Astrocyte (in vitro differentiated cells and primary cell): ENCODE results near the gene ARSA. TPM values are rescaled to one million over a fixed set of nuclear protein-coding genes. Genes with fewer than 3 reads are reported as not detected.
A peak's percentile ranks its signal among the peaks of the same experiment; 100 is the strongest.

Experiments
- DNase-seq: peaks from one replicate; pipeline ENCODE4 v3.0.0-alpha.2; 2010; ENCODE audit warnings: low read depth
- FAIRE-seq: peaks from 2 replicates; lab custom pipeline; 2011; peaks lifted over from hg19 to GRCh38; lab: Jason Lieb, UNC
- H2AFZ ChIP-seq: 2 replicates; pipeline ENCODE4 v1.6.0; 2012; ENCODE audit warnings: low read depth, low read length, inconsistent platforms
- H3K27ac ChIP-seq: 2 replicates; pipeline ENCODE4 v1.5.1; 2011; ENCODE audit warnings: low read depth, low read length, inconsistent platforms
- H3K27me3 ChIP-seq: 2 replicates; pipeline ENCODE4 v1.6.0; 2011; ENCODE audit warnings: low read length, inconsistent platforms; ENCODE audit not compliant: insufficient read depth
- H3K36me3 ChIP-seq: 2 replicates; pipeline ENCODE4 v1.5.1; 2011; ENCODE audit warnings: low read length, inconsistent platforms; ENCODE audit not compliant: insufficient read depth
- H3K4me1 ChIP-seq: 2 replicates; pipeline ENCODE4 v1.5.1; 2011; ENCODE audit warnings: low read length, inconsistent platforms; ENCODE audit not compliant: insufficient read depth
- H3K4me2 ChIP-seq: 2 replicates; pipeline ENCODE4 v1.6.0; 2012; ENCODE audit warnings: low read length, inconsistent platforms
- H3K4me3 ChIP-seq: 2 replicates; pipeline ENCODE4 v1.5.1; 2011; ENCODE audit warnings: low read depth, mild to moderate bottlenecking, low read length, inconsistent platforms; ENCODE audit not compliant: insufficient read depth
- H3K79me2 ChIP-seq: 2 replicates; pipeline ENCODE4 v1.6.0; 2012; ENCODE audit warnings: mild to moderate bottlenecking, low read length, inconsistent platforms; ENCODE audit not compliant: insufficient read depth
- H3K9ac ChIP-seq: 2 replicates; pipeline ENCODE4 v1.6.0; 2012; ENCODE audit warnings: mild to moderate bottlenecking, low read length, inconsistent platforms
- H3K9me3 ChIP-seq: 2 replicates; pipeline ENCODE4 v1.5.1; 2012; ENCODE audit warnings: low read depth, mild to moderate bottlenecking, low read length, inconsistent platforms; ENCODE audit not compliant: insufficient read depth
- H4K20me1 ChIP-seq: 2 replicates; pipeline ENCODE4 v1.6.0; 2012; ENCODE audit warnings: low read length, inconsistent platforms; ENCODE audit not compliant: insufficient read depth
- H3K27ac Mint-ChIP-seq: one replicate; pipeline ENCODE4 v1.8.0; 2021; ENCODE audit warnings: mild to moderate bottlenecking, mixed read lengths; ENCODE audit not compliant: unreplicated experiment
- H3K27me3 Mint-ChIP-seq: one replicate; pipeline ENCODE4 v1.8.0; 2021; ENCODE audit warnings: low read depth, mixed read lengths; ENCODE audit not compliant: unreplicated experiment
- H3K36me3 Mint-ChIP-seq: one replicate; pipeline ENCODE4 v1.8.0; 2021; ENCODE audit warnings: low read depth, mixed read lengths; ENCODE audit not compliant: unreplicated experiment
- H3K4me1 Mint-ChIP-seq: one replicate; pipeline ENCODE4 v1.8.0; 2021; ENCODE audit warnings: low read depth, mixed read lengths; ENCODE audit not compliant: unreplicated experiment
- H3K4me3 Mint-ChIP-seq: one replicate; pipeline ENCODE4 v1.8.0; 2021; ENCODE audit warnings: mild to moderate bottlenecking, moderate library complexity, mixed read lengths; ENCODE audit not compliant: unreplicated experiment
- H3K9me3 Mint-ChIP-seq: one replicate; pipeline ENCODE4 v1.8.0; 2021; ENCODE audit warnings: mild to moderate bottlenecking, mixed read lengths; ENCODE audit not compliant: unreplicated experiment
- EZH2 ChIP-seq: IDR thresholded peaks from 2 replicates; pipeline ENCODE4 v1.6.1; 2012; ENCODE audit warnings: mild to moderate bottlenecking, low read length, inconsistent platforms; ENCODE audit not compliant: insufficient read depth
- total RNA-seq: library from RNA; stranded (reverse); gene quantifications from 2 replicates; pipeline ENCODE4 v1.2.1, GENCODE V29; 2021
- TF ChIP-seq, protein P1 (sequence below): IDR thresholded peaks from 2 replicates; pipeline ENCODE4 v1.5.1; 2011; ENCODE audit warnings: low read depth, mild to moderate bottlenecking, inconsistent platforms, low read length, moderate library complexity; ENCODE audit not compliant: insufficient read depth

The ARSA gene
- total RNA-seq, 1 donor from 2014 or later: 25.5 TPM

- Histone ChIP-seq H3K9ac (no peak overlapping the region), H3K9me3 (no peaks in the 10 kb centered on the region), H3K36me3 (no peaks in the 10 kb centered on the region), H3K27me3 (peaks cover 8% of the 10 kb centered on the region), H3K4me3 (no peak overlapping the region), H3K4me1 (peaks cover 8% of the 10 kb centered on the region), H3K4me2 (no peak overlapping the region), H3K79me2 (peaks cover 4% of the 10 kb centered on the region), H4K20me1 (no peaks in the 10 kb centered on the region), H3K27ac (no peak overlapping the region), H2AFZ (no peak overlapping the region)
- TF ChIP-seq, protein P1, sequence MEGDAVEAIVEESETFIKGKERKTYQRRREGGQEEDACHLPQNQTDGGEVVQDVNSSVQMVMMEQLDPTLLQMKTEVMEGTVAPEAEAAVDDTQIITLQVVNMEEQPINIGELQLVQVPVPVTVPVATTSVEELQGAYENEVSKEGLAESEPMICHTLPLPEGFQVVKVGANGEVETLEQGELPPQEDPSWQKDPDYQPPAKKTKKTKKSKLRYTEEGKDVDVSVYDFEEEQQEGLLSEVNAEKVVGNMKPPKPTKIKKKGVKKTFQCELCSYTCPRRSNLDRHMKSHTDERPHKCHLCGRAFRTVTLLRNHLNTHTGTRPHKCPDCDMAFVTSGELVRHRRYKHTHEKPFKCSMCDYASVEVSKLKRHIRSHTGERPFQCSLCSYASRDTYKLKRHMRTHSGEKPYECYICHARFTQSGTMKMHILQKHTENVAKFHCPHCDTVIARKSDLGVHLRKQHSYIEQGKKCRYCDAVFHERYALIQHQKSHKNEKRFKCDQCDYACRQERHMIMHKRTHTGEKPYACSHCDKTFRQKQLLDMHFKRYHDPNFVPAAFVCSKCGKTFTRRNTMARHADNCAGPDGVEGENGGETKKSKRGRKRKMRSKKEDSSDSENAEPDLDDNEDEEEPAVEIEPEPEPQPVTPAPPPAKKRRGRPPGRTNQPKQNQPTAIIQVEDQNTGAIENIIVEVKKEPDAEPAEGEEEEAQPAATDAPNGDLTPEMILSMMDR: no peak
- Mint-ChIP-seq H3K27me3 (no peaks in the 10 kb centered on the region), H3K4me1 (peaks cover 3% of the 10 kb centered on the region), H3K27ac (no peak overlapping the region), H3K9me3 (no peaks in the 10 kb centered on the region), H3K36me3 (peaks cover 10% of the 10 kb centered on the region), H3K4me3 (no peak overlapping the region)
- FAIRE-seq (no peak), DNase-seq (no peak)
These were observed 50.9 kb downstream of the ARSA start for GRCh38 chr22:50576806-50577696.

- peak; percentile 12 for DNase-seq
These were observed 51.9 kb downstream of the ARSA start for GRCh38 chr22:50576070-50576469.

More at GRCh38 chr22:50576070-50576469, 51.9 kb downstream of the ARSA start:
- no peaks in the 10 kb centered on the region for H3K27me3 Mint-ChIP-seq
- Histone ChIP-seq H3K27me3 (peaks cover 8% of the 10 kb centered on the region), H3K4me2 (no peak overlapping the region), H3K9me3 (no peaks in the 10 kb centered on the region), H3K4me1 (peaks cover 3% of the 10 kb centered on the region), H3K27ac (no peak overlapping the region), H3K9ac (no peak overlapping the region), H3K4me3 (no peak overlapping the region), H2AFZ (no peak overlapping the region), H4K20me1 (no peaks in the 10 kb centered on the region), H3K79me2 (no peaks in the 10 kb centered on the region), H3K36me3 (no peaks in the 10 kb centered on the region)
- no peak overlapping the region for H3K4me3 Mint-ChIP-seq
- TF ChIP-seq, protein P1: peak; percentile 25
- no peak for TF ChIP-seq EZH2
- peaks cover 12% of the 10 kb centered on the region for H3K36me3 Mint-ChIP-seq
- no peak overlapping the region for H3K27ac Mint-ChIP-seq
- H3K9me3 Mint-ChIP-seq: no peaks in the 10 kb centered on the region
- FAIRE-seq: no peak
- peaks cover 1% of the 10 kb centered on the region for H3K4me1 Mint-ChIP-seq
